ENCODE results near the gene TBC1D22A.

DNA sequence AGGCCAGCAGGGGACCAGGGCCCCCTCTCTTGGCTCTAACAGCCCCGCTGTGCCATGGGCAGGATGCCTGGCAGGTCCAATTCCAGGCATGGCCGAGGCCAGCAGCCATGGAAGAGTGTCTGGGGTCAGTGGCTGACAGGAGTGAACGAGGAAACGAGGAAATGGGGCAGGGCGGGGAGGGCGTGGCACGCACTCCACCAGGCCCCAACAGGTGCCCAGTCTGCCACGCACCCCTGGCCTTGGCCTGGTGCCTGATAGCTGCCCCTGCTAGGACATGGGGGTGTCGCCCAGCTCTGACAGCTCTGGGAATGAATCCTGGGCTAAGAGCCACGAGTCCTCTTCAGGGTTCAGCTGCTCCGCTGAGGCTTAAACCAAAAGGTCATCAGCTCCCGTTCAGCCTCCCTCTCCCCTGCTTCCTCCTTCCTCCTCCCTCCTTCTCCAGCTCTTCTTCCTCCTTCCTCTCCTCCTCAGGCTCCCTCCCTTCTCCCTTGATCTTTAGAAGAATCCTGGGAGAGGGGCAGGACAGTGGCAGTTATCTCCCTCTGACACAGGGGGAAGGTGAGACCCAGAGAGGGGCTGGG, 11.5 kb upstream of the TBC1D22A start:
- no peak for TF ChIP-seq EP300 (IDR thresholded peaks at IDR 0.05; ENCODE audit: borderline replicate concordance in 1 of 2, control insufficient read depth in 1 of 2, low read depth in 2 of 2, low read length in 2 of 2)
- no peak for TF ChIP-seq POLR2A (IDR thresholded peaks at IDR 0.05; ENCODE audit: low read depth, low read length)
- TF ChIP-seq NKRF (conservative IDR thresholded peaks at IDR 0.05), result no peak
- no peak for TF ChIP-seq TCF3 (IDR thresholded peaks at IDR 0.05; ENCODE audit: borderline replicate concordance, insufficient read depth, low read depth, low read length)
- no peak for TF ChIP-seq SP1 (IDR thresholded peaks at IDR 0.05; ENCODE audit: low read depth, low read length)
- TF ChIP-seq, protein P1, sequence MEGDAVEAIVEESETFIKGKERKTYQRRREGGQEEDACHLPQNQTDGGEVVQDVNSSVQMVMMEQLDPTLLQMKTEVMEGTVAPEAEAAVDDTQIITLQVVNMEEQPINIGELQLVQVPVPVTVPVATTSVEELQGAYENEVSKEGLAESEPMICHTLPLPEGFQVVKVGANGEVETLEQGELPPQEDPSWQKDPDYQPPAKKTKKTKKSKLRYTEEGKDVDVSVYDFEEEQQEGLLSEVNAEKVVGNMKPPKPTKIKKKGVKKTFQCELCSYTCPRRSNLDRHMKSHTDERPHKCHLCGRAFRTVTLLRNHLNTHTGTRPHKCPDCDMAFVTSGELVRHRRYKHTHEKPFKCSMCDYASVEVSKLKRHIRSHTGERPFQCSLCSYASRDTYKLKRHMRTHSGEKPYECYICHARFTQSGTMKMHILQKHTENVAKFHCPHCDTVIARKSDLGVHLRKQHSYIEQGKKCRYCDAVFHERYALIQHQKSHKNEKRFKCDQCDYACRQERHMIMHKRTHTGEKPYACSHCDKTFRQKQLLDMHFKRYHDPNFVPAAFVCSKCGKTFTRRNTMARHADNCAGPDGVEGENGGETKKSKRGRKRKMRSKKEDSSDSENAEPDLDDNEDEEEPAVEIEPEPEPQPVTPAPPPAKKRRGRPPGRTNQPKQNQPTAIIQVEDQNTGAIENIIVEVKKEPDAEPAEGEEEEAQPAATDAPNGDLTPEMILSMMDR (IDR thresholded peaks at IDR 0.05 in 2 of 3, conservative IDR thresholded peaks at IDR 0.05 in 1 of 3; ENCODE audit: control insufficient read depth in 2 of 3, extremely low read depth in 1 of 3, insufficient read depth in 1 of 3, low read depth in 3 of 3, low read length in 3 of 3), result no peak
- TF ChIP-seq HDGF (IDR thresholded peaks at IDR 0.05), result no peak
- TF ChIP-seq ZNF274 (IDR thresholded peaks at IDR 0.05; ENCODE audit: insufficient read depth, insufficient read length), result no peak
- no peak for TF ChIP-seq EZH2 (IDR thresholded peaks at IDR 0.05; ENCODE audit: borderline replicate concordance, control insufficient read depth, low read depth, low read length)

Measured in GM12878 (cell line).